Gastroesophageal sphincter (tissue), 3 donors: ENCODE results near the gene CGN.

Experiments used
- POLR2A ChIP-seq, 2 donors: fragments of 450-650 bp; IDR thresholded peaks; one replicate each; pipeline ENCODE4 v1.6.1; 2017; ENCODE audit warnings: antibody characterized with exemption in 2 of 2, mild to moderate bottlenecking in 2 of 2, moderate library complexity in 1 of 2
- TF ChIP-seq, protein P1 (sequence below), 4 experiments: fragments of 200-600 bp in 2 of 4; fragments of 450-650 bp in 2 of 4; sonication (generic) in 1 of 4; IDR thresholded peaks; one replicate each; pipeline ENCODE4 v1.5.1; 2017 to 2019; ENCODE audit warnings: antibody characterized with exemption in 4 of 4, mild to moderate bottlenecking in 2 of 4, moderate library complexity in 2 of 4

DNA sequence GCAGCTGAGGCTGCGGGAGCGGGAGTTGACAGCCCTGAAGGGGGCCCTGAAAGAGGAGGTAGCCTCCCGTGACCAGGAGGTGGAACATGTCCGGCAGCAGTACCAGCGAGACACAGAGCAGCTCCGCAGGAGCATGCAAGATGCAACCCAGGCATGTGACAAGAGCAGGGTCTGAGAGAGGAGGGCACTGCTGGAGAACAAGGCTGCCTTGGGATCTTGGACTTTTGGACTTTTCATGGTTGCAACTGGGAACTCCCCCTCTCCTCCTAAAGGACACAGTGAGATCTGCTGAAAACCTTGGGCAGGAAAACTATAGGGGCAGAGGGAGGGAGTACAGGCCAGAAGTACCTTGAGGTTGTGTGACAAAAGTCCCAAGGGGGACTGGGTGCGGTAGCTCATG, 13.5 kb downstream of the CGN start:
- TF ChIP-seq, protein P1, sequence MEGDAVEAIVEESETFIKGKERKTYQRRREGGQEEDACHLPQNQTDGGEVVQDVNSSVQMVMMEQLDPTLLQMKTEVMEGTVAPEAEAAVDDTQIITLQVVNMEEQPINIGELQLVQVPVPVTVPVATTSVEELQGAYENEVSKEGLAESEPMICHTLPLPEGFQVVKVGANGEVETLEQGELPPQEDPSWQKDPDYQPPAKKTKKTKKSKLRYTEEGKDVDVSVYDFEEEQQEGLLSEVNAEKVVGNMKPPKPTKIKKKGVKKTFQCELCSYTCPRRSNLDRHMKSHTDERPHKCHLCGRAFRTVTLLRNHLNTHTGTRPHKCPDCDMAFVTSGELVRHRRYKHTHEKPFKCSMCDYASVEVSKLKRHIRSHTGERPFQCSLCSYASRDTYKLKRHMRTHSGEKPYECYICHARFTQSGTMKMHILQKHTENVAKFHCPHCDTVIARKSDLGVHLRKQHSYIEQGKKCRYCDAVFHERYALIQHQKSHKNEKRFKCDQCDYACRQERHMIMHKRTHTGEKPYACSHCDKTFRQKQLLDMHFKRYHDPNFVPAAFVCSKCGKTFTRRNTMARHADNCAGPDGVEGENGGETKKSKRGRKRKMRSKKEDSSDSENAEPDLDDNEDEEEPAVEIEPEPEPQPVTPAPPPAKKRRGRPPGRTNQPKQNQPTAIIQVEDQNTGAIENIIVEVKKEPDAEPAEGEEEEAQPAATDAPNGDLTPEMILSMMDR (IDR thresholded peaks at IDR 0.05), result no peak
- TF ChIP-seq POLR2A (IDR thresholded peaks at IDR 0.05), result no peak
